Activated CD4-positive, alpha-beta T cell treated with anti-CD3 and anti-CD28 coated beads, Interleukin-2, amount 50 U/mL, for 4 hours (primary cell): ENCODE results near the gene GSN.
A peak's percentile ranks its signal among the peaks of the same experiment; 100 is the strongest.

Experiments
- DNase-seq, 2 experiments: peaks; one replicate each; pipeline ENCODE4 v3.0.0-alpha.2; 2020

The GSN gene

GRCh38 chr9:121267689-121268597, at the start of gene GSN:
TSS of gene GSN (plus strand) at chr9:121268162. CDS start at chr9:121301972, 33,810 bp downstream.
- DNase-seq = peak; percentile 25 to 27

- DNase-seq = no peak
Observed at GRCh38 chr9:121218357-121219027, 49.5 kb upstream of the GSN start.

DNA sequence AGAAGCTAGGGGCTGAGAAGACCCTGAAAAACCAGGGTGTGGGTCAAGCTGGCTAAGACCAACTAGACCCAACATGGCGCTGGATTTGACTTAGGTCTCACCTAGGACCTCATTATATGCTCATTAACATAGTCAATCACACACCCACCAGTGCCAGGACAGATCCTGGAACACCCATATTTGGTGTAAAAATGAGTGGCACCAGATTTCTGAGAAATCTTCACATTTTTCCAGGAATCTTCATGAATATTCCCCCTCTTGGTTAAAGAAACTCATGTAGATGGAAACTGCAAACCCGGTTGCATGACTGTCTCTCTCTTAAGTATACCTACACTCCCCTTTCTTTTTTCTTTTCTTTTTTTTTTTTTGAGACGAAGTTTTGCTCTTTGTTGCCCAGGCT, 48.4 kb upstream of the GSN start:
- DNase-seq = no peak

DNA sequence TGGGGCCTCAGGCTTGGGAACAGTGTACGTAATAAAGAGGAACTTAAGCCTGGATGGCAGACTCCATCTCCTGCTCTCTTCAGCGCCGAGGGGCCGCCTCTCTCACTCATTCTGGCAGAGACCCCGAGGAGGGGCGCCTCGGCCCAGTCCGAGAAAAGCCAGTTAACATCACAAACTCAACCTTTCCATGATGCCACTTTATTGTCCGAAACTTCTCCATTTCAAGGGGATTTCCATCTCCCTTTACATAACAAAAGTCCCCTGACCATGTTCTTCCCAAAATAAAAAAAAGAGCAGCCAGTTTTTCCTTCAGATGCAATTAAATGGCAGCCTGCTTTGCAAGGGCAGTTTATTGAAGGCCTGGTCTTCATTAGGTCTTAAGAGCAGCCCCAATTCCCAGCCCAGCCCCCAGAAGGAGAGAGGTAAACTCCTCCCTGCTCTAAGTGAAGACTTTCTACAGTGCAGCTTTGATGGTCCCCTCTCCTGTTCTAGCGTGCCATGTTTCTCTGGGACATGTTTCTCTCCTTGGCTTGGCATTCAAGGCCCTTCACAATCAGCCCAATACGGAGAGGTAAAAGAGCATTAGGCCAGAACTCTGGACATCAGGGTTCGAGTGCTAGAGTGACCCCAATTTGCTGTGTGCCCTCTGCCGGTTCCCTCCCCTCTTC, 46.8 kb upstream of the GSN start:
- no peak for DNase-seq

DNA sequence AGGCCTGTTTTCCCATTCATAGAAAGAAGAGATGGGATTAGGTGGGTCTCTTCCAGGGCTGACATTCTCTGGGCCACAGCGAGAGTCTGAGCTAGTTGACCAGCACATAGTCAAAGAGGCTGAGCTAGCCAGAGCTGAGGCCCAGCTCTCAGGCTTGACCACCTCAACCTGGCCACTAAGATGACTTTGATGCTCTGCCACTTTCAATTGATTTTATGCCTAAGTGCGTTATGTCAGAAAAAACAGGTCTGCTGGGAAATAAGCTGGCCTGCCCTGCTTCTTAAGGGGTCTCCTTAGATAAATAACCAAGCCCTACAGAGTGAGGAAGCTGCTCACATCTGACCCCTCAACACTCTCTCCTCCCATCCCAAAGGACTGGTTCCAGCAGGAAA, 46.3 kb upstream of the GSN start:
- DNase-seq = no peak

GRCh38 chr9:121222524-121223171, 45.3 kb upstream of the GSN start:
- no peak for DNase-seq

DNA sequence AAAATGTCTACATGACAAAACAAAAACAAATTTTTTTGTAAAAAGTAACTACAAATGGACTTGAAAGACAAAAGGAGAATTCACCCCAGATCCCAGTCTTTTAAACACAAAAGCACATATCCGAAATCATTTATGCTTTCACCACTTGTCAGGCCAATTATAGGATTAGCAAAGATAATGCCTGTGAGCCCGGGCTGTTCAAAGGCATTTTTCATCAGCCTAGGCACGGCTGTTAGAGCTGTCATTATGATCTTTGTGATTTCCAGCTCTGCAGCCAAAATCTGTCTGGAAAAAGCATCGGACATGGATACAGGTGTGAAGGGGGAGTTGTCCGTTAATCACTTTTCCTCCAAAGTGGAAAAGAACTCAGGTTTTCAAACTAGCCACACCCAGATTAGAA, 42.7 kb upstream of the GSN start:
- no peak for DNase-seq

DNA sequence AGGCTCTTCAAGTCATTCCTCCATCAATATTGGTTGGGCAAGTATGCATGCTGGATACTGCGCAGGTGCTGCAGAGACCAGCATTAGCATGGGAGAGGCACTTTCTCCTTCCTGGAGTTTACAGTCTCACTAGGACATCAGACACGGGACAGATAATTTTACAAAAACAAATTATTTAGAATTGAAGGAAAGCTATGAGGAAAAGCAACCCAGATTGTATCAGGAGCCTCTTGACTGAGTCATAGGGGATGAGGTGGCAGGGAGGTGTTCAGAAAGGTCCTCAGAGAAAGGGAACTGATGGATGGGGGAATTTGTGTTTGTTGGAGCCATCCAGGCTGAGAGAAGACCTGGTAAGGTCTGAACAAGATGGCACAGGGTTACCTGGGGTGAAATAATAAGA, 41.8 kb upstream of the GSN start:
- no peak for DNase-seq

- DNase-seq = no peak
Observed at GRCh38 chr9:121227862-121228261, 40.1 kb upstream of the GSN start.

DNA sequence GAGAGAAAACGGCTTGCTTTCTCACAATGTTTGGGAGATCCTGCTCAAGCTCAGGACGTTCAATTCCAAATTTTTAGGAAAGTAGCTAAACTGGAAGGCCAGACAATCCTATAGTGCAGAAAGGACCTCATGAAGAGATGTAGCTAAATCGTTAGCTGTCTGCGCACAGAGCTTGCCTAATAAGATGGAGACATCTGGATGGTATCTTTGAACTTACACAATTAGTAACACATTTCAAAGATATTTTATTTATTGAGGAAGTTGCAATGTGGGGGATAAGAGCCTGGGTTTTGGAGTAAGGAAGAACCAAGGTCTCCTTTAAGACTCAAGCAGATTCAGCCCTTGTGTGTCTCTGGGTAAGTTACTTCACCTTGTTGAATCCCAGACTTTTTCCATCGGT, 37.7 kb upstream of the GSN start:
- no peak for DNase-seq

DNA sequence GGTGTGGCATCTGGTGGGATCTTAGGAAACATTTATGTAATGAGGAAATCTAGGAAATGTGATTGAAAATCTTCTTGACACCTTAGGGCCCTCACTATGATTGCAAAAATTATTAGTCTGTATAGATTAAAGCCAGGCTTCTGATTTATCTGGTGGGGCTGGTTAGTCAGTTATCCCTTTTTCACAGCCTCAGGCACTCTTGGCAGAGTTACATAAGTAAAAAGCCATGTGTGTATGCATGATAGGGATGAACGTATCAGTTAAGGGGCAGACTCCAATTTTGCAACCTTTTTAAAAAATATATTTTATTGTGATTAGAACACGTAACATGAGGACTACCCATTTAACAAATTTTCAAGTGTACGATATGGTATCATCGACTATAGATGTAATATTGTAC, 35.7 kb upstream of the GSN start:
- no peak for DNase-seq

- DNase-seq = no peak
Observed at GRCh38 chr9:121233906-121234831, 33.8 kb upstream of the GSN start.

- no peak for DNase-seq
Observed at GRCh38 chr9:121234832-121235161, 33.2 kb upstream of the GSN start.

- no peak for DNase-seq
Observed at GRCh38 chr9:121235512-121235911, 32.5 kb upstream of the GSN start.

DNA sequence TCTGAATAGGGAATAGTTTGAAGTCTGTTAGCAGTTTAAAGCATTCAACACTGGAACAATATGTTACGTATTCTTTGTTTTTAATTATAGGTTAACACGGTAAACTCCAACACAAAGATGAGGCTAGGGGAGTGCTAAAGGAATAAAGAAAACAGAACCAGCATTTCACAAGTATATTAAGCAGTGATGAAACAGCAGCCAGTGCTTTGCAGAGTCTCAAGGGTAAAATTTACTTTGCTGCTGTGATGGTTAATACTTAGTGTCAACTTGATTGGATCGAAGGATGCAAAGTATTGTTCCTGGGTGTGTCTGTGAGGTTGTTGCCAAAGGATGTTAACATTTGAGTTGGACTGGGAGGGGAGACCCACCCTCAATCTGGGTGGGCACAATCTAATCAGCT, 30.0 kb upstream of the GSN start:
- no peak for DNase-seq

DNA sequence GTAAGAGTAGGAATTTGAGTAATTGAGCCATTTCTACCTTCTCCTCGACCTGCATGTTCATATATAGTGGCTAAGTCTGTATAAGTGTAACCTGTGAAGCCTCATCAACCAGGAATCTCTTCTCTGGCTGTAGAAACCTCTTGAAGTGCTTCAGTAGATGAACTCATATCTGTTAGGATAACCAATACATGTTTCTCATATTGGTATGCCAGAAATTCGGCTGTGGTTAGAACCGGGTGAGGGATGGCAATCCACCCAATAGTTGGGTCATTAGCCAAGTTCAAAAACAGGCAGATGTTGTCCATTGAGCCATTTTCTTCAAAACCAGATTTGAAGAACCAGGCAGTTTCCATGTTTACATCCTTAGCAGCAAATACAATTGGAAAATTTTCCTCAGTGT, 28.9 kb upstream of the GSN start:
- DNase-seq = no peak

DNA sequence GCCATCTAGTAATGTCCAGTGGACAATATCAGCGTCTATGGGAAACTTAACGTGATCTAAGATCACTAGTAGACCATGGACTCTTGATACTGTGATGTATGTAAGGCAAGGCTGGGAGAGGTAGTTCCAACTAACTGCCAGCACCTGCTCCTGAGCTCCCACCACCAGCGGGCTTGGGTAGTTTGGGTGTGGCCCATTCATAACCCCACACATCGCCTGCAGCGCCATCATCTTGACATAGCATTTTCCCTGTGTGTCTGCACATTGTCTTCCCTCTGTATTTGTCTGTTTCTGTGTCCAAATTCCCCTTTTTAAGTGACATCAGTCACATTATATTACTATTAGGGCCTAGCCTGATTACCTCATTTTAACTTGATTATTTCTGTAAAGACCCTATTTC, 28.1 kb upstream of the GSN start:
- no peak for DNase-seq

GRCh38 chr9:121240472-121241135, 27.4 kb upstream of the GSN start:
- DNase-seq = no peak

DNA sequence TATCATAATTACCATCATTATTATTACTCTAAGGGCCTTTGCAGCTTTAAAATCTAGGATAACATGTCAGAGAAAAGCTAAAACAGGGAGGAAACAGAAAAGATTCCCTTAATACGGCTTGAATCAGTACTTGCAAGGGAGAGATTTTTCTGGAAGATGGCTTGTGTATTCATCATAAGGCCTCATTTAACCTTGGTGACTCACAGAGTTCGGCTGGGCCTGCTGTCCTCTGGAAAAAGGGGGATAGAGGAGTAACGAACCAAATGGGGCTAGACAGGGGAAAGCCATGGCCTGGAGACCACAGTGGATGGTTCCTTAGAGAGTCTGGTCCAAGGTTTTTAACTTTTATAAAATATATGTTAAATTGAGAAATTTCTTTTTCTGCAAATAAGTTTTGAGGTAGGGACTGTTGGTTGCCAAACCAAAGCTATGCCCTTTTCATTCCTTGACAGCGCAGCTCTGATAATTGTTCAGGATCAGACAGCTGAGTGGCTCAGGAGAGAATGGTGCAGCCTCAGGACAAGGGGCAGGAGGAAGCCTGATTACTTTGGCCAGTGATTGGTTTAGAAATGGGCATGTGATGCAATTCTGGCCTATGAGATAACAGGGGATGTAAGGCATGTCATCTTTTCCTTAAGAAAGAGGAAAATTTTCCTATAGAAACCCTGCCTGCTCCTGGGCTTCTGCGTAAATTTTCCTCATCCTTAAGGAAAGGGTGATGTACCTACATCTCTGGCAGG, 25.6 kb upstream of the GSN start:
- DNase-seq = no peak

DNA sequence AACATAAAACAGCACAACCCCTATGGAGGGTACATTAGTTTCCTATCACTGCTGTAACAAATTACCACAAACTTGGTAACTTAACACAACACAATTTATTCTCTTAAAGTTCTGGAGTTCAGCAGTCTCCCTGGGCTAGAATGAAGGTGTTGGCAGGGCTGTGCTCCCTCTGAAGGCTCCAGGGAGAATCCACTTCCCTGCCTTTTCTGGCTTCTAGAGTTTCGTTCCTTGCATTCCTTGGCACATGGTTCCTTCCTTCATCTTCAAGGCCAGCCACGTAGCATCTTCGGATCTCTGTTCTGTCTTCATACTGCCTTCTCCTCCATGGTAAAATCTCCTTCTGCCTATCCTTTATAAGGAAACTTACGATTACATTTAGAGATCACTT, 25.0 kb upstream of the GSN start:
- no peak for DNase-seq
